Keratinocyte (primary cell): Measurements from ENCODE around the gene JHY. TPM values are rescaled to one million over a fixed set of nuclear protein-coding genes. Genes with fewer than 3 reads are reported as not detected.

Source experiments
- DNase-seq: peaks from one replicate; pipeline ENCODE4 v3.0.0-alpha.2; 2011; ENCODE audit warnings: low read depth, missing footprints, low spot score
- FAIRE-seq: peaks from 2 replicates; lab custom pipeline; 2011; peaks lifted over from hg19 to GRCh38; lab: Jason Lieb, UNC
- H2AFZ ChIP-seq: 2 replicates; pipeline ENCODE4 v1.6.0; 2012; ENCODE audit warnings: low read length, control low read depth, inconsistent platforms; ENCODE audit not compliant: control insufficient read depth
- H3K27ac ChIP-seq: 2 replicates; pipeline ENCODE4 v1.5.1; 2011; ENCODE audit warnings: low read length; ENCODE audit not compliant: control insufficient read depth, insufficient read depth
- H3K27me3 ChIP-seq: 3 replicates; pipeline ENCODE4 v1.6.0; 2011; ENCODE audit warnings: low read length; ENCODE audit not compliant: control insufficient read depth, insufficient read depth; ENCODE audit errors: extremely low read depth
- H3K36me3 ChIP-seq, 2 experiments: 2 replicates in 1 of 2; 3 replicates in 1 of 2; pipeline ENCODE4 v1.5.1; 2011; ENCODE audit warnings: low read length in 2 of 2, mild to moderate bottlenecking in 1 of 2; ENCODE audit not compliant: control insufficient read depth in 2 of 2, insufficient read depth in 2 of 2; ENCODE audit errors: extremely low read depth in 1 of 2
- H3K4me1 ChIP-seq: 3 replicates; pipeline ENCODE4 v1.5.1; 2011; ENCODE audit warnings: low read length; ENCODE audit not compliant: control insufficient read depth, insufficient read depth; ENCODE audit errors: extremely low read depth
- H3K4me2 ChIP-seq: 3 replicates; pipeline ENCODE4 v1.6.0; 2011; ENCODE audit warnings: low read depth, low read length; ENCODE audit not compliant: control insufficient read depth, insufficient read depth; ENCODE audit errors: extremely low read depth
- H3K4me3 ChIP-seq, 3 experiments: fragments of 200-600 bp in 1 of 3; sonication (generic) in 1 of 3; 2 replicates in 2 of 3; 3 replicates in 1 of 3; pipeline ENCODE4 v1.5.1; 2011 to 2016; ENCODE audit warnings: low read length in 3 of 3, mild to moderate bottlenecking in 3 of 3, control low read depth in 2 of 3, inconsistent platforms in 1 of 3, low read depth in 1 of 3, mixed read lengths in 1 of 3, mixed run types in 1 of 3, moderate library complexity in 1 of 3; ENCODE audit not compliant: control insufficient read depth in 2 of 3, insufficient read depth in 2 of 3; ENCODE audit errors: extremely low read depth in 1 of 3
- H3K79me2 ChIP-seq: 2 replicates; pipeline ENCODE4 v1.6.0; 2012; ENCODE audit warnings: low read length; ENCODE audit not compliant: control insufficient read depth, insufficient read depth
- H3K9ac ChIP-seq: 3 replicates; pipeline ENCODE4 v1.6.0; 2011; ENCODE audit warnings: low read length; ENCODE audit not compliant: control insufficient read depth, insufficient read depth; ENCODE audit errors: extremely low read depth
- H3K9me1 ChIP-seq: 3 replicates; pipeline ENCODE4 v1.6.0; 2011; ENCODE audit warnings: low read length; ENCODE audit not compliant: control insufficient read depth, insufficient read depth; ENCODE audit errors: extremely low read depth
- H3K9me3 ChIP-seq: 2 replicates; pipeline ENCODE4 v1.5.1; 2012; ENCODE audit warnings: low read depth, low read length; ENCODE audit not compliant: control insufficient read depth
- H4K20me1 ChIP-seq: 3 replicates; pipeline ENCODE4 v1.6.0; 2011; ENCODE audit warnings: low read length; ENCODE audit not compliant: control insufficient read depth, insufficient read depth; ENCODE audit errors: extremely low read depth
- EZH2 ChIP-seq: IDR thresholded peaks from one replicate; pipeline ENCODE4 v1.6.1; 2012; ENCODE audit warnings: inconsistent platforms, mild to moderate bottlenecking, low read length, moderate library complexity
- dilution Hi-C: fragments of 300-500 bp; cut with MboI; formaldehyde crosslinking; loops from one replicate; pipeline ENCODE4 v1.7.0; 2020; ENCODE audit warnings: low sequenced_read_pairs; ENCODE audit not compliant: extremely low pct_ligation_motif_present
- polyA plus RNA-seq, 5 experiments: library from polyadenylated mRNA; depleted of rRNA in 3 of 5; stranded (reverse) in 3 of 5; stranded (forward) in 1 of 5; unstranded in 1 of 5; fragments of >200 nt; gene quantifications; 1 replicate in 1 of 5; 2 replicates in 3 of 5; 3 replicates in 1 of 5; pipeline versions ENCODE4 v1.2.1 to v1.2.3, GENCODE V29; 2011 to 2012; ENCODE audit warnings: missing spikeins in 2 of 5, low read depth in 1 of 5, low replicate concordance in 1 of 5
- TF ChIP-seq, protein P1 (sequence below), 3 experiments: IDR thresholded peaks in 1 of 3; conservative IDR thresholded peaks in 1 of 3; optimal IDR thresholded peaks in 1 of 3; 2 replicates in 2 of 3; 3 replicates in 1 of 3; pipeline versions ENCODE3 to v1.5.1; 2011; ENCODE audit warnings: low read length in 3 of 3, mild to moderate bottlenecking in 3 of 3, moderate library complexity in 2 of 3, control low read depth in 1 of 3, inconsistent platforms in 1 of 3; ENCODE audit not compliant: insufficient read depth in 2 of 3; ENCODE audit errors: extremely low read depth in 1 of 3

Gene JHY
- polyA plus RNA-seq, 1 donor (not counting 4 experiments of a cell fraction or from before 2014, with no cell fraction given) = 3.9 TPM

DNA sequence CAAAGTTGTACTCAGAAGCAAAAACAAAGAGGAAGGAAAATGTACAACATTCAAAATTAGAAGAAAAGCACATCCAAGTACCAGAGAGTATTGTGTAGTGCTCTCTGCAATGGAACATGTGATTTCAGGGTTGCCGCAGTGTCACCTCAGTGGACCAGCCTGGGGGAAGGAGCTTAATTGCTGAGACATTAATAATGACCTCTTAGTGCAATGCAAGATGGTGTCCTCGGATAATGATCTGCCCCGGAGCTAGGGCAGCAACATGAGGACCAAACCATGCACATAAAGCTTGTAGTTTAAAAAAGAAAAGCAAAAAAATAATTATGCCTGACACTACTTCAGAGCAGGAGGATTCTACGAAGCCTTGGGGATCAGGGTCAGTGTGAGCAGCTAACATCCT, 11.3 kb upstream of the JHY start:
- no peak overlapping the region for H3K27ac ChIP-seq

DNA sequence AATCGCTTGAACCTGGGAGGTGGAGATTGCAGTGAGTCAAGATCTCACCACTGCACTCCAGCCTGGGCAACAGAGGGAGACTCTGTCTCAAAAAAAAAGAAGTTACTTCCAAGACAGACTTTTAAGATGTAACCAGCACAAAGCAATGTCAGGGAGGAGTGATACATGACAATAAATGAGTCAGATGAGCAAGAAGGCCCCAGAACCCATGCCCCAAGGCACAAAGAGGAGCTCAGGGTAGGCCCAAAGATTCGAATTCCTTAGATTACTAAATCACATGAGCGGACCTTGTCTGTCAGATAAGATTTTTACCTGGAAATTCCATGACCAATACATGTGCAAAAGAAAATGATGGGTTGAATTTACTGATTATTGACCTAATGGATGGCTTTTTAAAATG, 10.5 kb upstream of the JHY start:
- H3K9me1 ChIP-seq = no peaks in the 10 kb centered on the region
- H3K9me3 ChIP-seq = no peaks in the 10 kb centered on the region
- H3K9ac ChIP-seq = no peak overlapping the region
- H3K4me2 ChIP-seq = no peak overlapping the region
- no peaks in the 10 kb centered on the region for H3K4me1 ChIP-seq
- no peak overlapping the region for H3K4me3 ChIP-seq
- H2AFZ ChIP-seq = no peak overlapping the region
- H3K27me3 ChIP-seq = no peaks in the 10 kb centered on the region
- no peaks in the 10 kb centered on the region for H4K20me1 ChIP-seq
- DNase-seq (no peak), FAIRE-seq (no peak)
- dilution Hi-C loops = no loop called here
- no peak overlapping the region for H3K27ac ChIP-seq
- no peaks in the 10 kb centered on the region for H3K36me3 ChIP-seq
- no peak for TF ChIP-seq EZH2
- TF ChIP-seq, protein P1, sequence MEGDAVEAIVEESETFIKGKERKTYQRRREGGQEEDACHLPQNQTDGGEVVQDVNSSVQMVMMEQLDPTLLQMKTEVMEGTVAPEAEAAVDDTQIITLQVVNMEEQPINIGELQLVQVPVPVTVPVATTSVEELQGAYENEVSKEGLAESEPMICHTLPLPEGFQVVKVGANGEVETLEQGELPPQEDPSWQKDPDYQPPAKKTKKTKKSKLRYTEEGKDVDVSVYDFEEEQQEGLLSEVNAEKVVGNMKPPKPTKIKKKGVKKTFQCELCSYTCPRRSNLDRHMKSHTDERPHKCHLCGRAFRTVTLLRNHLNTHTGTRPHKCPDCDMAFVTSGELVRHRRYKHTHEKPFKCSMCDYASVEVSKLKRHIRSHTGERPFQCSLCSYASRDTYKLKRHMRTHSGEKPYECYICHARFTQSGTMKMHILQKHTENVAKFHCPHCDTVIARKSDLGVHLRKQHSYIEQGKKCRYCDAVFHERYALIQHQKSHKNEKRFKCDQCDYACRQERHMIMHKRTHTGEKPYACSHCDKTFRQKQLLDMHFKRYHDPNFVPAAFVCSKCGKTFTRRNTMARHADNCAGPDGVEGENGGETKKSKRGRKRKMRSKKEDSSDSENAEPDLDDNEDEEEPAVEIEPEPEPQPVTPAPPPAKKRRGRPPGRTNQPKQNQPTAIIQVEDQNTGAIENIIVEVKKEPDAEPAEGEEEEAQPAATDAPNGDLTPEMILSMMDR (optimal IDR thresholded peaks at IDR 0.05 in 1 of 3, IDR thresholded peaks at IDR 0.05 in 1 of 3, conservative IDR thresholded peaks at IDR 0.05 in 1 of 3; ENCODE audit: extremely low read depth in 1 of 3, insufficient read depth in 2 of 3, low read length in 3 of 3) = no peak
- no peaks in the 10 kb centered on the region for H3K79me2 ChIP-seq

More for the DNA sequence above, 11.3 kb upstream of the JHY start:
- Histone ChIP-seq H3K9ac (no peak overlapping the region), H3K4me3 (no peak overlapping the region), H4K20me1 (no peaks in the 10 kb centered on the region), H3K27me3 (no peaks in the 10 kb centered on the region), H3K79me2 (no peaks in the 10 kb centered on the region), H3K9me1 (no peaks in the 10 kb centered on the region), H3K4me1 (no peaks in the 10 kb centered on the region), H3K36me3 (no peaks in the 10 kb centered on the region), H2AFZ (no peak overlapping the region), H3K4me2 (no peak overlapping the region), H3K9me3 (no peaks in the 10 kb centered on the region)
- DNase-seq = no peak
- no peak for FAIRE-seq
- dilution Hi-C loops = no loop called here
- TF ChIP-seq EZH2 = no peak

DNA sequence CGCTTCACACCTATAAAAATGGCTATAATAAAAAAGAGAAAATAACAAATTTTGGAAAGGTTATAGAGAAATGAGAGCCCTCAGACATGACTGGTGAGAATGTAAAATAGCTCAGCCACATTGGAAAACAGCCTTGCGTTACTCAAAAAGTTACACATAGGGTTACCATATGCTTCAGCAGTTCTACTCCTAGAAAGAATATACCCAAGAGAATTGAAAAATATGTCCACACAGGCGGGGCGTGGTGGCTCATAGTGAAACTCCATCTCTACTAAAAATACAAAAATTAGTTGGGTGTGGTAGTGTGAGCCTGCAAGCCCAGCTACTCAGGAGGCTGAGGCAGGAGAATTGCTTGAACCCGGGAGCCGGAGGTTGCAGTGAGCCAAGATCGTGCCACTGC, 7.6 kb upstream of the JHY start:
- H3K9ac ChIP-seq = no peak overlapping the region
- H3K9me1 ChIP-seq = no peaks in the 10 kb centered on the region
- no peak for DNase-seq
- H3K4me3 ChIP-seq = no peak overlapping the region
- no peak overlapping the region for H3K4me2 ChIP-seq
- TF ChIP-seq, protein P1 (optimal IDR thresholded peaks at IDR 0.05 in 1 of 3, IDR thresholded peaks at IDR 0.05 in 1 of 3, conservative IDR thresholded peaks at IDR 0.05 in 1 of 3; ENCODE audit: extremely low read depth in 1 of 3, insufficient read depth in 2 of 3, low read length in 3 of 3) = no peak
- FAIRE-seq = no peak
- H3K27ac ChIP-seq = no peak overlapping the region
- H4K20me1 ChIP-seq = no peaks in the 10 kb centered on the region
- H3K9me3 ChIP-seq = no peaks in the 10 kb centered on the region
- dilution Hi-C loops = no loop called here
- H3K36me3 ChIP-seq = no peaks in the 10 kb centered on the region
- H2AFZ ChIP-seq = no peak overlapping the region
- no peaks in the 10 kb centered on the region for H3K79me2 ChIP-seq
- no peaks in the 10 kb centered on the region for H3K27me3 ChIP-seq
- H3K4me1 ChIP-seq = no peaks in the 10 kb centered on the region
